ENCODE results near the gene CHST1.

- TF ChIP-seq POLR2A (IDR thresholded peaks at IDR 0.05; ENCODE audit: low read depth, low read length) (no peak), POLR2AphosphoS5 (IDR thresholded peaks at IDR 0.05; ENCODE audit: low read depth, low read length) (no peak)
Observed at GRCh38 chr11:45659031-45659817, 6.2 kb downstream of the CHST1 start.
